ENCODE results near the gene FSCN2. TPM values are rescaled to one million over a fixed set of nuclear protein-coding genes. Genes with fewer than 3 reads are reported as not detected.

Gene FSCN2
- total and polyA plus RNA-seq, 2 donors (not counting 3 experiments of a cell fraction or from before 2014, with no cell fraction given), result 0.32 to 0.71 TPM

DNA sequence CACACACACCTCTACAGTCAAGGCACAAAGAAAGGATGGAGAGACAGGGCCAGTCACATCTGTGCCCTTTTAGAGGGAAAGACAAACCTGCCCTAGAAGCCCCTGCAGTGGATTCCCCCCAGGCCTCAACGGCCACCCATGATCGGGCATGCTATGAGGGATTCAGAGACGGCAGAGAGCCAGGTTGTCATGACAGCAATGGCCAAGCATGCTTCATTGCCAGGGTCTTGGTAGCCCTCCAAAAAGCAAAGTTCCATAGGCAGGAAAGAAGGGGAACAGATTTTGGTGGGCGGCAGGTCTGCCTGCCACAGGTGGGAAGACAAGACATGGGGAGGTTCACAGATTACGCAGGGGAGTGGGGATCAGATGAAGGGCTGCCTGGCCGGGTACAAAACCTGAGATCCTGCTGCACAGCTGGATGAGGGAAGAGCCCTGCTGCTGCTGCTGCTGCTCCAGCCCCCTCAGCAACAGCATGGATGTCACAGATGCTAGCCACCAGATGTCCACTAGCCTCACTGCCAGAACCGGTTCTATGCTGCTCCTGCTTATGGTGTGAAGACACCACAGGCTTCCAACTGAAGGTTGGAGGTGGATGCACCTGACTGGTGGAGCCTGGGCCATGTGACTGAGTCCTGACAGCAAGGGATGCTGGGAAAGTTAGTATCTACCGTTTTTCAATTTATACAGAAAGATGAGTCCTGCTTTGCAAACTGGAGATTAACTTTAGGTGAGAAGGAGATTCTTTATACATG is 33.4 kb upstream of the FSCN2 start:
- no peak overlapping the region for H3K4me3 ChIP-seq (replicated peaks in 1 of 3; ENCODE audit: insufficient read depth in 1 of 3, low read depth in 1 of 3, low read length in 3 of 3)
- no peaks in the 10 kb centered on the region for H3K36me3 ChIP-seq (ENCODE audit: control insufficient read depth in 2 of 2, extremely low read depth in 1 of 2, insufficient read depth in 2 of 2, low read length in 2 of 2)
- no peak overlapping the region for H3K9ac ChIP-seq (replicated peaks; ENCODE audit: extremely low read depth, insufficient read depth, low read length)
- H3K27me3 ChIP-seq (ENCODE audit: control insufficient read depth in 2 of 2, insufficient read depth in 2 of 2, low read length in 2 of 2), result peaks cover 8 to 12% of the 10 kb centered on the region in 2 experiments
- intact Hi-C loops (cut with micrococcal nuclease), result no loop called here
- POLR2A ChIA-PET, result interaction anchor here (1.1 kb wide), 1 partner anchor 14 kb away, joined by 3 read pairs; no protein-coding TSS in a partner anchor
- no peaks in the 10 kb centered on the region for H3K79me2 ChIP-seq (ENCODE audit: control insufficient read depth, insufficient read depth, low read length)
- DNase-seq (ENCODE audit: low read depth, low spot score) (no peak), FAIRE-seq (no peak)
- H3K4me2 ChIP-seq (ENCODE audit: insufficient read depth, low read length), result no peak overlapping the region
- dilution Hi-C loops (cut with MboI; ENCODE audit: extremely low pct_ligation_motif_present, low sequenced_read_pairs), result no loop called here
- BruUV-seq (replicated peaks), result no TSS peak
- H2AFZ ChIP-seq (ENCODE audit: low read depth, low read length), result no peak overlapping the region
- H3K4me1 ChIP-seq (ENCODE audit: control insufficient read depth, extremely low read depth, insufficient read depth, low read length), result no peaks in the 10 kb centered on the region
- no peak for TF ChIP-seq FOS (IDR thresholded peaks at IDR 0.05; ENCODE audit: borderline replicate concordance, insufficient read depth, low read length)
- no peak for TF ChIP-seq GATA2 (IDR thresholded peaks at IDR 0.05; ENCODE audit: insufficient read depth, insufficient read length, low read depth, low read length)
- TF ChIP-seq POLR2A (IDR thresholded peaks at IDR 0.05; ENCODE audit: low read depth, low read length), result no peak
- TF ChIP-seq JUN (IDR thresholded peaks at IDR 0.05; ENCODE audit: borderline replicate concordance, insufficient read depth, insufficient read length, low read depth), result no peak
- TF ChIP-seq EZH2 (IDR thresholded peaks at IDR 0.05; ENCODE audit: borderline replicate concordance, low read depth, low read length, severe bottlenecking), result no peak
- no peak for TF ChIP-seq POLR2AphosphoS5 (IDR thresholded peaks at IDR 0.05; ENCODE audit: insufficient read depth, low read depth, low read length)
- TF ChIP-seq, protein P1, sequence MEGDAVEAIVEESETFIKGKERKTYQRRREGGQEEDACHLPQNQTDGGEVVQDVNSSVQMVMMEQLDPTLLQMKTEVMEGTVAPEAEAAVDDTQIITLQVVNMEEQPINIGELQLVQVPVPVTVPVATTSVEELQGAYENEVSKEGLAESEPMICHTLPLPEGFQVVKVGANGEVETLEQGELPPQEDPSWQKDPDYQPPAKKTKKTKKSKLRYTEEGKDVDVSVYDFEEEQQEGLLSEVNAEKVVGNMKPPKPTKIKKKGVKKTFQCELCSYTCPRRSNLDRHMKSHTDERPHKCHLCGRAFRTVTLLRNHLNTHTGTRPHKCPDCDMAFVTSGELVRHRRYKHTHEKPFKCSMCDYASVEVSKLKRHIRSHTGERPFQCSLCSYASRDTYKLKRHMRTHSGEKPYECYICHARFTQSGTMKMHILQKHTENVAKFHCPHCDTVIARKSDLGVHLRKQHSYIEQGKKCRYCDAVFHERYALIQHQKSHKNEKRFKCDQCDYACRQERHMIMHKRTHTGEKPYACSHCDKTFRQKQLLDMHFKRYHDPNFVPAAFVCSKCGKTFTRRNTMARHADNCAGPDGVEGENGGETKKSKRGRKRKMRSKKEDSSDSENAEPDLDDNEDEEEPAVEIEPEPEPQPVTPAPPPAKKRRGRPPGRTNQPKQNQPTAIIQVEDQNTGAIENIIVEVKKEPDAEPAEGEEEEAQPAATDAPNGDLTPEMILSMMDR (IDR thresholded peaks at IDR 0.05; ENCODE audit: extremely low read depth in 1 of 2, insufficient read depth in 1 of 2, low read depth in 1 of 2, low read length in 2 of 2), result no peak
- TF ChIP-seq MYC (IDR thresholded peaks at IDR 0.05; ENCODE audit: low read depth, low read length), result no peak
- TF ChIP-seq, protein P2, sequence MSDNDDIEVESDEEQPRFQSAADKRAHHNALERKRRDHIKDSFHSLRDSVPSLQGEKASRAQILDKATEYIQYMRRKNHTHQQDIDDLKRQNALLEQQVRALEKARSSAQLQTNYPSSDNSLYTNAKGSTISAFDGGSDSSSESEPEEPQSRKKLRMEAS (IDR thresholded peaks at IDR 0.05; ENCODE audit: insufficient read depth, insufficient read length), result no peak
- CTCF ChIA-PET, result no interaction called here
- H3K27ac ChIP-seq (ENCODE audit: insufficient read depth, low read depth, low read length), result no peak overlapping the region
- H3K9me3 ChIP-seq (replicated peaks; ENCODE audit: control insufficient read depth, insufficient read depth, low read length), result no peaks in the 10 kb centered on the region
- no peaks in the 10 kb centered on the region for H3K9me1 ChIP-seq (replicated peaks; ENCODE audit: control insufficient read depth, extremely low read depth, insufficient read depth, low read length)
- no peaks in the 10 kb centered on the region for H4K20me1 ChIP-seq (replicated peaks; ENCODE audit: control insufficient read depth, extremely low read depth, insufficient read depth, low read length)

Measured in endothelial cell of umbilical vein (primary cell).